HepG2 (cell line): ENCODE measurements around the gene HNRNPC. TPM values are rescaled to one million over a fixed set of nuclear protein-coding genes. Genes with fewer than 3 reads are reported as not detected.

ENCODE experiments used
- ATF7-NPFF ChIP-seq: sonication (generic); formaldehyde crosslinking; IDR thresholded peaks from 2 replicates; pipeline ENCODE4 v1.8.1; 2023; ENCODE audit warnings: mild to moderate bottlenecking, low read depth, missing genetic modification reagents, moderate library complexity
- DZIP1 ChIP-seq: sonication (generic); formaldehyde crosslinking; IDR thresholded peaks from 2 replicates; pipeline ENCODE4 v1.5.0; 2020; ENCODE audit warnings: mild to moderate bottlenecking, missing genetic modification reagents
- FOXC1 ChIP-seq: sonication (generic); formaldehyde crosslinking; IDR thresholded peaks from 2 replicates; pipeline ENCODE4 v1.8.0; 2022; ENCODE audit warnings: mild to moderate bottlenecking, missing genetic modification reagents, borderline replicate concordance
- HMG20A ChIP-seq: IDR thresholded peaks from 2 replicates; pipeline ENCODE4 v1.6.1; 2016; ENCODE audit warnings: borderline replicate concordance
- ISX ChIP-seq: sonication (generic); formaldehyde crosslinking; conservative IDR thresholded peaks from 2 replicates; pipeline ENCODE4 v1.5.0; 2020; ENCODE audit warnings: missing genetic modification reagents
- JUNB ChIP-seq: sonication (generic); formaldehyde crosslinking; IDR thresholded peaks from 2 replicates; pipeline ENCODE4 v1.8.0; 2022; ENCODE audit warnings: missing genetic modification reagents, mild to moderate bottlenecking, borderline replicate concordance
- MLLT10 ChIP-seq: sonication (generic); formaldehyde crosslinking; IDR thresholded peaks from 2 replicates; pipeline ENCODE4 v1.4.0; 2020; ENCODE audit warnings: missing genetic modification reagents
- MLX ChIP-seq: IDR thresholded peaks from 2 replicates; pipeline ENCODE4 v1.6.1; 2016
- MTA3 ChIP-seq: sonication (generic); formaldehyde crosslinking; IDR thresholded peaks from 2 replicates; pipeline ENCODE4 v1.4.0; 2020; ENCODE audit warnings: missing genetic modification reagents
- MTERF4 ChIP-seq: sonication (generic); formaldehyde crosslinking; IDR thresholded peaks from 2 replicates; pipeline ENCODE4 v1.8.0; 2023; ENCODE audit warnings: mild to moderate bottlenecking, missing genetic modification reagents
- POLR2G ChIP-seq: fragments of 200-400 bp; formaldehyde crosslinking; IDR thresholded peaks from 2 replicates; pipeline ENCODE4 v1.6.1; 2018; ENCODE audit warnings: mild to moderate bottlenecking, low read depth, low read length, moderate library complexity
- RBM22 ChIP-seq: fragments of 200-400 bp; formaldehyde crosslinking; optimal IDR thresholded peaks from 2 replicates; pipeline ENCODE3; 2017; ENCODE audit warnings: mild to moderate bottlenecking, low read length, moderate library complexity
- STAG1 ChIP-seq: sonication (generic); formaldehyde crosslinking; IDR thresholded peaks from 2 replicates; pipeline ENCODE4 v1.4.0; 2020; ENCODE audit warnings: missing genetic modification reagents
- TOPORS ChIP-seq: sonication (generic); formaldehyde crosslinking; IDR thresholded peaks from 2 replicates; pipeline ENCODE4 v1.8.0; 2023; ENCODE audit warnings: mild to moderate bottlenecking, missing genetic modification reagents
- UBTF ChIP-seq: sonication (generic); formaldehyde crosslinking; IDR thresholded peaks from 2 replicates; pipeline ENCODE4 v1.4.0; 2020; ENCODE audit warnings: mild to moderate bottlenecking, missing genetic modification reagents
- USF2 ChIP-seq, 2 experiments: sonication (generic) in 1 of 2; formaldehyde crosslinking in 1 of 2; IDR thresholded peaks; 2 replicates each; pipeline versions ENCODE4 v1.5.1 to v1.6.1; 2011 to 2020; ENCODE audit warnings: borderline replicate concordance in 1 of 2, low read depth in 1 of 2, low read length in 1 of 2, mild to moderate bottlenecking in 1 of 2, missing genetic modification reagents in 1 of 2, moderate library complexity in 1 of 2
- ZFP36 ChIP-seq: fragments of 150-350 bp; IDR thresholded peaks from 2 replicates; pipeline ENCODE4 v1.6.1; 2018; ENCODE audit warnings: borderline replicate concordance, low read length, low read depth; ENCODE audit not compliant: partially characterized antibody
- ZMYM4 ChIP-seq: sonication (generic); formaldehyde crosslinking; IDR thresholded peaks from 2 replicates; pipeline ENCODE4 v1.8.1; 2023; ENCODE audit warnings: mild to moderate bottlenecking, missing genetic modification reagents
- polyA plus RNA-seq, 8 experiments: library from polyadenylated mRNA; depleted of rRNA in 3 of 8; stranded (reverse) in 7 of 8; unstranded in 1 of 8; fragments of >200 nt; fragmentation: Illumina TruSeq in 4 of 8; extraction: Trizol in 4 of 8; gene quantifications; 2 replicates each; pipeline versions ENCODE4 v1.2.1 to v1.2.3, GENCODE V29; 2011 to 2016; ENCODE audit warnings: low read depth in 4 of 8, missing spikeins in 1 of 8, mixed read lengths in 1 of 8; ENCODE audit not compliant: insufficient read depth in 1 of 8
- total RNA-seq, 5 experiments: library from RNA; depleted of rRNA; stranded (reverse); fragments of >200 nt; fragmentation: Illumina TruSeq; extraction: Trizol; gene quantifications; 2 replicates each; pipeline ENCODE4 v1.2.3, GENCODE V29; 2016; ENCODE audit warnings: low read depth in 1 of 5
- TF ChIP-seq, protein P1 (sequence below): sonication (generic); formaldehyde crosslinking; IDR thresholded peaks from 2 replicates; pipeline ENCODE4 v1.5.1; 2020; ENCODE audit warnings: missing genetic modification reagents, mild to moderate bottlenecking, borderline replicate concordance

The HNRNPC gene
- total and polyA plus RNA-seq, 2 of the 13 experiments (the other 11 are each of a cell fraction or from before 2014, with no cell fraction given), result 628 to 1,099 TPM

DNA sequence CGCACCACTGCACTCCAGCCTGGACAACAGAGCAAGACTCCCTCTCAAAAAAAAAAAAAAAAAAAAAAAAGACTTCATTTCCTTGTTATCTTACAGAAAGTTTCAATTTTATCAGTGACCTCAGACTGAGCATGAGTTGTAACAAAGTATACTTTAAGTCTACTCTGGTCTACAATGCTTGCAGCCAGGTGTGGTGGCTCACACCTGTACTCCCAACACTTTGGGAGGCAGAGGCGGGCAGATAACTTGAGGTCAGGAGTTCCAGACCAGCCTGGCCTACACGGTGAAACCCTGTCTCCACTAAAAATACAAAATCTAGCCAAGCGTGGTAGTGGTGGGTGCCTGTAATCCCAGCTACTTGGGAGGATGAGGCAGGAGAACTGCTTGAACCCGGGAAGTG lies 18.0 kb downstream of the HNRNPC start (continued):
- TF ChIP-seq ATF7-NPFF (CRISPR knock-in tag), result no peak
- TF ChIP-seq MTERF4 (CRISPR knock-in tag), result no peak
- TF ChIP-seq MLLT10 (CRISPR knock-in tag), result no peak
- no peak for TF ChIP-seq UBTF (CRISPR knock-in tag)
- no peak for TF ChIP-seq ZFP36
- TF ChIP-seq ISX (CRISPR knock-in tag), result no peak
- no peak for TF ChIP-seq FOXC1 (CRISPR knock-in tag)
- TF ChIP-seq STAG1 (CRISPR knock-in tag), result no peak
- no peak for TF ChIP-seq MLX (CRISPR knock-in tag)
- TF ChIP-seq MTA3, result no peak
- no peak for TF ChIP-seq DZIP1 (CRISPR knock-in tag)
- no peak for TF ChIP-seq USF2 (IDR thresholded peaks at IDR 0.05; ENCODE audit: low read depth, low read length)
- no peak for TF ChIP-seq USF2 (CRISPR knock-in tag; IDR thresholded peaks at IDR 0.05; ENCODE audit: borderline replicate concordance)
- no peak for TF ChIP-seq HMG20A (CRISPR knock-in tag)
- peak; percentile 96 for TF ChIP-seq RBM22
- peak; percentile 58 for TF ChIP-seq POLR2G
- TF ChIP-seq, protein P1, sequence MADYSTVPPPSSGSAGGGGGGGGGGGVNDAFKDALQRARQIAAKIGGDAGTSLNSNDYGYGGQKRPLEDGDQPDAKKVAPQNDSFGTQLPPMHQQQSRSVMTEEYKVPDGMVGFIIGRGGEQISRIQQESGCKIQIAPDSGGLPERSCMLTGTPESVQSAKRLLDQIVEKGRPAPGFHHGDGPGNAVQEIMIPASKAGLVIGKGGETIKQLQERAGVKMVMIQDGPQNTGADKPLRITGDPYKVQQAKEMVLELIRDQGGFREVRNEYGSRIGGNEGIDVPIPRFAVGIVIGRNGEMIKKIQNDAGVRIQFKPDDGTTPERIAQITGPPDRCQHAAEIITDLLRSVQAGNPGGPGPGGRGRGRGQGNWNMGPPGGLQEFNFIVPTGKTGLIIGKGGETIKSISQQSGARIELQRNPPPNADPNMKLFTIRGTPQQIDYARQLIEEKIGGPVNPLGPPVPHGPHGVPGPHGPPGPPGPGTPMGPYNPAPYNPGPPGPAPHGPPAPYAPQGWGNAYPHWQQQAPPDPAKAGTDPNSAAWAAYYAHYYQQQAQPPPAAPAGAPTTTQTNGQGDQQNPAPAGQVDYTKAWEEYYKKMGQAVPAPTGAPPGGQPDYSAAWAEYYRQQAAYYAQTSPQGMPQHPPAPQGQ (CRISPR knock-in tag), result 0 out of 2 replicates have a peak, but pooled peaks have one; percentile 74
- TF ChIP-seq JUNB, result no peak
- TF ChIP-seq ZMYM4 (CRISPR knock-in tag), result no peak
- TF ChIP-seq TOPORS (CRISPR knock-in tag), result no peak
